GM19043 (cell line): ENCODE measurements around the gene BABAM2.

ENCODE experiments used
- ATAC-seq: cut with Tn5 transposase; IDR thresholded peaks from one replicate; pipeline ENCODE4 v1.9.1; 2021; ENCODE audit warnings: low read depth; ENCODE audit not compliant: unreplicated experiment

The BABAM2 gene

GRCh38 chr2:27940090-27940671 is 49.7 kb downstream of the BABAM2 start:
- ATAC-seq: no peak

GRCh38 chr2:27940982-27941381 is 50.5 kb downstream of the BABAM2 start:
- no peak for ATAC-seq

- ATAC-seq: no peak
Observed at GRCh38 chr2:27942612-27943547, 52.4 kb downstream of the BABAM2 start.

GRCh38 chr2:27946530-27947060 is 56.1 kb downstream of the BABAM2 start:
- ATAC-seq: no peak

DNA sequence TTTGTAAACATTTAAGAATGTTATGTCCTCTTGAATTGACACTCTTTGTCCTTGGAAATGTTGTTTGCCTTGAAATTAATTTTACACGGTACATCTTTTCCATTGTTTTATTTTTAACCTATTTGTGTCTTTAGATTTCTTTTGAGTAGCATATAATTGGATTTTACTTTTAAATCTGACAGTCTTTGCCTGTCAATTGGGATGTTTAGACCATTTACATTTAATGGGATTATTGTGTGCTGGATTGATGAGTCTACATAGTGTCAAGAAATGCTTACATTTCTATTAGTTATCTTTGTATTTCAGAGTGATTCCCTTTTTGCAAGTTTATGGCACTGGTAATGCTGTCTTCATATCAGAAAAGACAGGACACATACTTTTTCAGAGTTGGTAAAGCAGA is 61.5 kb downstream of the BABAM2 start:
- no peak for ATAC-seq

- ATAC-seq: no peak
Observed at GRCh38 chr2:27953077-27953476, 62.5 kb downstream of the BABAM2 start.

- ATAC-seq: no peak
Observed at GRCh38 chr2:27954221-27954673, 63.7 kb downstream of the BABAM2 start.

DNA sequence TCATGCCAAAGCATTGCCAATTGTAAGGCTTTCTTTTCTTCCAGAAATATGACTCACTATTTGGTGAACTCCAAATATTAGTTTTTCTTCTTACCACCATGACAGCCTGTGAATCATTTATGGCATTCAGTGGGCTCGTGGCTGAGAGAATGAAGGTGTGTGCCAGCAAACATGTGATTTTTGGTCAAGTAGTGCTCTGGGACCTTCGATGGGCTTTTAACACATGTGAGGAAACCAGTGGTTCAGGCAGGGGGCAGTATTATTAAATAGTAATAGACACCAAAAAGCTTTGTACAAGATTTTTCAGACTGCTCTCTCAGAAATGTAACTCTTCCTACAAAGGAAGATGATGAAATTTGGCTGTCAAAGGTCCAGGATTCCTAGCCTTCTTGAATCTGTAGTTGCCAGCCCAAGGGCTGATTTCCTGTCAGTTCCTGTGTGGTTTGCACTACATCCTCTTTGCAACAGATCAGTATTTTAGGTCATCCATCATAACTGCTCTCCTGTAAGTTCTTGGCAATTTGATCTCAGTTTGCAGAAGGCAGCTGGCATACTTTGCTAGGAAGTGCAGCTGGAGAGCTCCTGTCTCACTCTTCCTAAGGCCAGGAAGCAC is 64.3 kb downstream of the BABAM2 start:
- no peak for ATAC-seq

DNA sequence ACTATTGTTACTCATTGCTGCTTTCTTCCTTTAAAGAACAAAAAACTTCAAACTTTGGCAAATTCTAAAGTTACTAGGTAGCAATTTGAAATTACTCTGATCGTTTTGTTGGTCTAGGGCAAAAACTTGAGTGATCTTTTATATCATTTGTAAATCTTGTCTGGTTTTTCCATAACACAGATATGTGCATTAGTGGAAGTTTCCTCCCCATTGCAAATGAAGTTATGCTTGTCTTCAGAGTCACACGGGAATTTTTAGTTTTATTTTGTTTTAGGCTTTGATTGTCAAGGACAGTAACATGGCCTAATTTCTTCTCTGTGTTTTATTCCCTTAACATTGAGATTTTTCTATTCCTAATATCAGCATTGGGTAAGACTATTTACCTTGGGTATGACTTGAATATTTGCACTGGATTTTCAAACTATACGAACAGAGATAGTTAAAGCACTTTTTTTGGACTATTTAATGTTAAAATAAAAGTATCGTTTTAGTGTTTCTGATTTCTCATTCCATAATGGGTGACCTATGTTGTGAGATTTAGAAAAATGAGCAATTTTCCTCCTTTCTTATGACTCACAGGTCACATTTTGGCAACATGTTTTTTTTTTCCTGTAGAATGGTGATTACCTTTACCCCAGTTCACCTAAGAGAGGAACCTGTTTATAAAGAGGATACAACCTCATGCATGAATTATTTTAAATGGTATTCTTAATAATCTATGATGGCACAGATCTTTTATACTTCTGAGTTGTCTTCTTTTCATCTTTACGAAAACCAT is 65.0 kb downstream of the BABAM2 start:
- no peak for ATAC-seq

- no peak for ATAC-seq
Observed at GRCh38 chr2:27956888-27957287, 66.4 kb downstream of the BABAM2 start.

- ATAC-seq: no peak
Observed at GRCh38 chr2:27958711-27959378, 68.3 kb downstream of the BABAM2 start.

DNA sequence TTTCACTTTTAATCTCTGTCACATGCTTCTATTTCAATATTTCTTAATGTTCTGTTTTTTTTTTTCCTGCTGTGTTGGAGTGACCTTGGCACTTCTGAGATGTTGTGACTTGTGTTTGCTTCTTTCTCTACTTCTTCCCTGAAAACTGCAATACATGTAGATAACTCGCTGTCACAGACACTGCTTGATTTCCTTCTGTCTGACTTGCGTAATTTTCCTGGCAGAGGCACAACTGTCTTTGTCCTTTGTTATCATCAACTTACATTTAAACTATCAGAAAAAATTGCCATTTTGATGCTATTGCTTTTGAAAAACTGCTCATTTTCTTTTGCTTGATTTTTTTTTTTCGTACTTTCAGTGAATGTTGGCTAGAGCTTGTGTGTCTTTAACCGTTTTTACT is 69.0 kb downstream of the BABAM2 start:
- no peak for ATAC-seq

DNA sequence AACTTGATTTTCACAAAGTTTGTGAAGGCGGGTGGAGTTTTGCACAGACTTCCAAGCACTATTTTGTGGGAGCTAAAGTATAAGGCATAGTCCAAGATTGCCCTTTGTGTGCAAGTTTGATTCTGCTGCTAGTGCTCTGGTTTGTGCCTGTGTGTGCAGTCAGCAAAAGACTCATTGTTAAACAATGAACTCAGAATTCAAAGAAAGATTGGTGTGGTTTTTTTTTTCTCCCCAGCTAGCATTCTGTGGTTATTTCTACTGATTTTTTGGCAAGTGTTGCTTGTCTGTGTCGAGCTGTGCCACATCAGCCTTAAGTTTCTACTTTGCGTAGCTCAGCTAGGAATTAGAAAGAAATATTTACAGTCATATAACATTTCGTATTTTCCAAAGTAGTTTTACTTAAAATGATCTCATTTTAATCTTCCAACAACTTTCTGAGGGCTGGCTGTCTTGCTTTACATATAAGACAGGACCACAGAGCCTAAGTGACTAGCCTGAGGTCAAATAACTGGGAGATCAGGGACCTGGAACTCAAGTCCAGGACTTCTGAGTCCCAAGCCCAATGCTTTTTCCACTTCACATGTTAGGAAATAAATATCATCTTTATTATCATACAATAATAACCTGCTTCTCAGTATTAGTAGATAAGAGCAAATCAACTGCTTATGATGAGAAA is 69.8 kb downstream of the BABAM2 start:
- no peak for ATAC-seq

DNA sequence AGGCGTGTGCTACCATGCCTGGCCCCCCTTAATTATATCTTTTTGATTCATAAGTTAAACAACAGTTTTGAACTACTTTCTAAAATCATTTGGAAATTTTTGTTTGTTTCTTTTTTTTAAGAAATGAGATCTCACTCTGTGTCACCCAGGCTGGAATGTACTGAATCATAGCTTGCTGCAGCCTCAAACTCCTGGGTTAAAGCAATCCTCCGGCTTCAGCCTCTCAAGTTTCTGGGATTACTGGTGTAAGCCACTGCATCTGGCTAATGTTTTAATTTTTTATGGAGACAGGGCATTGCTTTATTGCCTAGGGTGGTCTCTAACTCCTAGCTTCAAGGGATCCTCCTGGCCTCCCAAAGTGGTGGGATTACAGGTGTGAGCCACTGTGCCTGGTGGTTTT is 71.5 kb downstream of the BABAM2 start:
- ATAC-seq: no peak

- ATAC-seq: no peak
Observed at GRCh38 chr2:27963472-27963871, 72.9 kb downstream of the BABAM2 start.

GRCh38 chr2:27964067-27964466 is 73.5 kb downstream of the BABAM2 start:
- ATAC-seq: no peak

DNA sequence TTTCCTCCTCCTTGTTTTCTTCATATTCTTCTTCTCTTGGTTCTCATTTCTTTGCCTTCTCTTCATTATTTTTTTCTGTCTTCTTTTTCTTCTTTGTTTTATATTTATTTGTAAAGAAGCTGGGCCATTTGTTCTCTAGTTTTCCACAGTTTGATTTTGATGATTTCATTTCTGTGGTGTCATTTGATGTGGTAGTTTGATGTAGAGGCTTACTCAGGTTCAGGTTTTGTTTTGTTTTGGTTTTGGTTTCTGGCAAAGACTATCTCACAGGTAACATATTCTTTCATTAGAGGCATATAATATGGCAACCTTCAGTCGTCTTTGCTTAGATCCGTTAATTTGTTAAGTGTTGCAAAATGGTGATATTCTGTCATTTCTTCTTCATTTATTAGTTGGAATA is 75.3 kb downstream of the BABAM2 start:
- no peak for ATAC-seq

DNA sequence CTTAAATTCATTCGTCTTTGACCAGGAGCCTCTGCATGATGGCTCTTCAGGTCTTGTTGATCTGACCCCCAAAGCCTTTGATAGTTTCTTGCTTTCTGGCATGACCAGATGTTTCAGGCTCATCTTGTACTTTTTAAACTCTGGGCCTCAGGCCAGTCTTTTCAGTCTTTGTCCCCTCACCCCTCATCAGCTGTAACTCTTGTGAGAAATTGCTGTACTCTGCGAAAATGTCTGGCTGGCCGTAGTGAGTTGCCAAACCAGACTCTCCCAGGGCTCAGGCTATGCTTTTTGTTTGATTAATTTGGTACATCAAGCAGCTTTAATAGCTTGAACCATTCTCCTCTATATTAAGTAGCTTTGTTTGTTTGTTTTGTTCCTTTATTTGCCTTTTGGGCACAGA is 75.9 kb downstream of the BABAM2 start:
- no peak for ATAC-seq

- no peak for ATAC-seq
Observed at GRCh38 chr2:27967076-27967475, 76.5 kb downstream of the BABAM2 start.
